Transverse colon (tissue), 4 donors: ENCODE results near the gene EEF1B2.

ENCODE experiments used
- CTCF ChIP-seq, 5 experiments: fragments of 200-600 bp in 3 of 5; fragments of 450-650 bp in 2 of 5; sonication (generic) in 3 of 5; IDR thresholded peaks; 1 replicate in 2 of 5; 2 replicates in 3 of 5; pipeline ENCODE4 v1.5.1; 2016 to 2017; ENCODE audit warnings: antibody characterized with exemption in 5 of 5, inconsistent platforms in 3 of 5, mild to moderate bottlenecking in 2 of 5, moderate library complexity in 1 of 5
- POLR2A ChIP-seq: fragments of 450-650 bp; IDR thresholded peaks from one replicate; pipeline ENCODE4 v1.6.1; 2016; ENCODE audit warnings: antibody characterized with exemption, mild to moderate bottlenecking, moderate library complexity
- POLR2AphosphoS5 ChIP-seq, 3 donors: sonication (generic); formaldehyde crosslinking; IDR thresholded peaks; one replicate each; pipeline ENCODE4 v1.6.1; 2016; ENCODE audit warnings: antibody characterized with exemption in 3 of 3

GRCh38 chr2:206158563-206159345, 941 bp upstream of the EEF1B2 start:
- TF ChIP-seq POLR2AphosphoS5 (IDR thresholded peaks at IDR 0.05) = no peak
- no peak for TF ChIP-seq CTCF (IDR thresholded peaks at IDR 0.05)
- no peak for TF ChIP-seq POLR2A
